Parietal lobe (tissue), 1 donor: Measurements from ENCODE around the gene HLA-DPA1. TPM values are rescaled to one million over a fixed set of nuclear protein-coding genes. Genes with fewer than 3 reads are reported as not detected.

Source experiments
- total RNA-seq: library from RNA; depleted of rRNA; stranded (reverse); fragments of >200 nt; gene quantifications from one replicate; pipeline ENCODE4 v1.2.3, GENCODE V29; 2014

The HLA-DPA1 gene
- 0.94 TPM for total RNA-seq

DNA sequence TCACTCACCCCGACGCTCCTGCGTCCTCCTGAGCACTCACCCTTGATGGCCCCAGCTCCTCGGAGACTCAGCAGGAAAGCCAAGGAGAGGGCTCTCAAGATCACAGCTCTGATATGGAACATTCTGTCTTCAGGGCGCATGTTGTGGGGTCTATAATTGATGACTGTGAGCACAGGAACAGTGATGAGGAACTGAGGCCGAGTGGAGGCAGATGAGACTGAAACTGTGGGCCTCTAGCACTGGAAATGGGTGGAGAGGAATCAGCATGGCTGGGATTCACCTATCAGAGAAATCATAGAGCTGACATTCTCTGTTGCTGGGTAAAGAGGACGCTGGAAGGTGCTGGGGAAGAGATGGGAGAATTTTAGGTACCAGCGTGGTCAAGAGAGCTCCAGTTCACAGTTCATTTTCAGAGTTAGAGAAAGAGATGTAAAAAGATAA, at the start of gene HLA-DPA1:
Gene HLA-DPA1 (minus strand): TSS at position 219 of the 441 bp plus-strand sequence.

DNA sequence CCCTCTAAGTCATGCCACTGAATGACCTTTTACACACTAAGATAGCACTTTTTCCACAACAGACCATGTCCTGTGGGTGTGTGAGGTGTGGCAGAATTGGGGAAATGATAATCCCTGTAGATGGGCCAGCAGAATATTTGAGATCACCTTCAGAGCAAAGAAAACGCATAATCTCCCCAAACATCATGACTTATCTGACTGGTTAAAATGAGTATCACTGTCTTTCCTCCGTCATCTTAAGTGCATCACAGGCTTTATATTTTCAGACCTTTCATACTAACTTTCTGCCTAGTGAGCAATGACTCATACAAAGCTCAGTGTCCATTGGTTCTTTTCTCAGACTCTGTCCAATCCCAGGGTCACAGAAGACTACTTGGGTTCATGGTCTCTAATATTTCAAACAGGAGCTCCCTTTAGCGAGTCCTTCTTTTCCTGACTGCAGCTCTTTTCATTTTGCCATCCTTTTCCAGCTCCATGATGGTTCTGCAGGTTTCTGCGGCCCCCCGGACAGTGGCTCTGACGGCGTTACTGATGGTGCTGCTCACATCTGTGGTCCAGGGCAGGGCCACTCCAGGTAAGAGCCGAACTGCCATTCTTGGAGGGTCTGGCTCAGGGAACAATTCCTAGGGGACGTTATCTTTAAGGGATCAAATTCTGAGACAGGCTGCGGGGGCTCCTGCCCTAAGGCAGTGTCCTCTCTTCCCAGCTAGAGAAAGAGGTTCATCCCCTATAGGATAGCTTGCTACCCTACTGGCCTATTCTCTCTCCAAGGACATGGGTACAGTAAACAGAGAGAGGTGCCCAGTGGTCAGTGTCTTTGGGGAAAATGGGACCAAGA, 2.3 kb upstream of the HLA-DPA1 start, which contains the start of gene HLA-DPB1:
Gene HLA-DPB1 (plus strand): TSS at position 423 of the 838 bp plus-strand sequence. CDS start 52 bp downstream, at position 475.

Other genes with a start within 250 kb of the HLA-DPA1 start
- gene TAP2, start 234.9 kb downstream of the HLA-DPA1 start, total RNA-seq = 8.8 TPM
- 2.5 TPM for gene PSMB8, start 229.6 kb downstream of the HLA-DPA1 start, total RNA-seq
- 4.7 TPM for gene TAP1, start 219.9 kb downstream of the HLA-DPA1 start, total RNA-seq
- gene PSMB9, start 219.5 kb downstream of the HLA-DPA1 start, total RNA-seq = 0.94 TPM
- 0.31 TPM for gene HLA-DMB, start 132.6 kb downstream of the HLA-DPA1 start, total RNA-seq
- gene HLA-DMA, start 120.6 kb downstream of the HLA-DPA1 start, total RNA-seq = 1.6 TPM
- gene BRD2, start 105.1 kb downstream of the HLA-DPA1 start, total RNA-seq = 124 TPM
- 0.31 TPM for gene HLA-DOA, start 64.1 kb downstream of the HLA-DPA1 start, total RNA-seq
- 1.9 TPM for gene HLA-DPB1, start 2.3 kb upstream of the HLA-DPA1 start, total RNA-seq
- gene COL11A2, start 118.8 kb upstream of the HLA-DPA1 start, total RNA-seq = 3.4 TPM
- gene RXRB, start 127.0 kb upstream of the HLA-DPA1 start, total RNA-seq = 33.2 TPM
- gene SLC39A7, start 127.2 kb upstream of the HLA-DPA1 start, total RNA-seq = 36.9 TPM
- 4.4 TPM for gene HSD17B8, start 131.0 kb upstream of the HLA-DPA1 start, total RNA-seq
- gene RING1, start 134.9 kb upstream of the HLA-DPA1 start, total RNA-seq = 21.9 TPM
- 47.6 TPM for gene VPS52, start 198.2 kb upstream of the HLA-DPA1 start, total RNA-seq
- gene RPS18, start 198.4 kb upstream of the HLA-DPA1 start, total RNA-seq = 3,808 TPM
- gene B3GALT4, start 203.5 kb upstream of the HLA-DPA1 start, total RNA-seq = 12.8 TPM
- 39.4 TPM for gene WDR46, start 215.6 kb upstream of the HLA-DPA1 start, total RNA-seq
- 18.5 TPM for gene PFDN6, start 216.0 kb upstream of the HLA-DPA1 start, total RNA-seq
- gene RGL2, start 225.3 kb upstream of the HLA-DPA1 start, total RNA-seq = 22.8 TPM
- 12.2 TPM for gene TAPBP, start 240.4 kb upstream of the HLA-DPA1 start, total RNA-seq
- 24.7 TPM for gene ZBTB22, start 244.1 kb upstream of the HLA-DPA1 start, total RNA-seq
- 25.0 TPM for gene DAXX, start 249.3 kb upstream of the HLA-DPA1 start, total RNA-seq